G401.6 (cell line): ENCODE data around the gene TNFSF11.

Experiments
- FAIRE-seq: peaks from 2 replicates; lab custom pipeline; 2012; peaks lifted over from hg19 to GRCh38; lab: Jason Lieb, UNC

Gene TNFSF11

GRCh38 chr13:42612021-42612765 is 38.2 kb downstream of the TNFSF11 start:
- FAIRE-seq = no peak

- no peak for FAIRE-seq
These were observed 40.6 kb downstream of the TNFSF11 start for GRCh38 chr13:42614436-42615035.

GRCh38 chr13:42615691-42616090 is 41.7 kb downstream of the TNFSF11 start:
- FAIRE-seq = no peak

- no peak for FAIRE-seq
These were observed 43.3 kb downstream of the TNFSF11 start for GRCh38 chr13:42617221-42617620.

- no peak for FAIRE-seq
These were observed 50.0 kb downstream of the TNFSF11 start for GRCh38 chr13:42623916-42624315.

- FAIRE-seq = no peak
These were observed 51.7 kb downstream of the TNFSF11 start for GRCh38 chr13:42625611-42626010.

GRCh38 chr13:42626176-42626860 is 52.4 kb downstream of the TNFSF11 start:
- no peak for FAIRE-seq

GRCh38 chr13:42628666-42629065 is 54.7 kb downstream of the TNFSF11 start:
- no peak for FAIRE-seq

GRCh38 chr13:42631181-42631580 is 57.2 kb downstream of the TNFSF11 start:
- no peak for FAIRE-seq

- FAIRE-seq = no peak
These were observed 59.5 kb downstream of the TNFSF11 start for GRCh38 chr13:42633495-42633894.

GRCh38 chr13:42638101-42638500 is 64.1 kb downstream of the TNFSF11 start:
- no peak for FAIRE-seq

- no peak for FAIRE-seq
These were observed 64.9 kb downstream of the TNFSF11 start for GRCh38 chr13:42638886-42639285.

GRCh38 chr13:42643076-42643475 is 69.1 kb downstream of the TNFSF11 start:
- FAIRE-seq = no peak

- FAIRE-seq = no peak
These were observed 70.9 kb downstream of the TNFSF11 start for GRCh38 chr13:42644841-42645240.

- no peak for FAIRE-seq
These were observed 71.8 kb downstream of the TNFSF11 start for GRCh38 chr13:42645717-42646116.

- FAIRE-seq = no peak
These were observed 75.2 kb downstream of the TNFSF11 start for GRCh38 chr13:42649141-42649540.

GRCh38 chr13:42649831-42650230 is 75.9 kb downstream of the TNFSF11 start:
- no peak for FAIRE-seq

- FAIRE-seq = no peak
These were observed 76.6 kb downstream of the TNFSF11 start for GRCh38 chr13:42650506-42650905.

- no peak for FAIRE-seq
These were observed 78.1 kb downstream of the TNFSF11 start for GRCh38 chr13:42651936-42652641.

GRCh38 chr13:42652642-42653415 is 78.9 kb downstream of the TNFSF11 start:
- no peak for FAIRE-seq

- no peak for FAIRE-seq
These were observed 79.7 kb downstream of the TNFSF11 start for GRCh38 chr13:42653679-42654078.

GRCh38 chr13:42654212-42654611 is 80.3 kb downstream of the TNFSF11 start:
- peak; percentile 89 for FAIRE-seq
